IMR-90 (cell line): ENCODE measurements around the gene MRPS5. TPM values are rescaled to one million over a fixed set of nuclear protein-coding genes. Genes with fewer than 3 reads are reported as not detected.

Experiments used
- ATAC-seq: fragments of 200-7000 bp; cut with Tn5 transposase; 2 replicates; pipeline ENCODE4 v1.9.1; 2020; ENCODE audit warnings: low read depth, mild to moderate bottlenecking, moderate library complexity
- BruUV-seq: library from RNA; stranded (reverse); fragments of 400-500 nt; replicated peaks from 2 replicates; lab custom pipeline; 2021; lab: Mats Ljungman, UMichigan
- CTCF ChIA-PET: fragments of 300-600 bp; formaldehyde crosslinking; extraction: SDS; loops from one replicate; lab custom pipeline; 2021; ENCODE audit warnings: antibody characterized with exemption; lab: Yijun Ruan, JAX
- POLR2A ChIA-PET: fragments of 300-600 bp; sonication (Branson Sonifier 250); formaldehyde crosslinking; loops from one replicate; lab custom pipeline; 2022; ENCODE audit warnings: antibody characterized with exemption; ENCODE audit not compliant: unreplicated experiment; lab: Charles Lee
- DNase-seq: peaks from one replicate; pipeline ENCODE4 v3.0.0; 2013
- H2AFZ ChIP-seq: replicated peaks from 2 replicates; pipeline ENCODE3; 2013; ENCODE audit warnings: low read length, mild to moderate bottlenecking; ENCODE audit not compliant: poor library complexity
- H2AK5ac ChIP-seq: 2 replicates; pipeline ENCODE4 v1.6.1; 2013; ENCODE audit warnings: low read depth, low read length, inconsistent platforms
- H2AK9ac ChIP-seq: replicated peaks from 2 replicates; pipeline ENCODE3; 2013; ENCODE audit warnings: mild to moderate bottlenecking, low read depth, low read length, moderate library complexity; ENCODE audit not compliant: poor library complexity
- H2BK120ac ChIP-seq: 2 replicates; pipeline ENCODE4 v1.6.1; 2013; ENCODE audit warnings: low read depth, low read length, inconsistent platforms
- H2BK15ac ChIP-seq: 3 replicates; pipeline ENCODE4 v1.6.1; 2013; ENCODE audit warnings: low read depth, low read length, inconsistent platforms
- H2BK20ac ChIP-seq: 2 replicates; pipeline ENCODE4 v1.6.1; 2013; ENCODE audit warnings: low read depth, mild to moderate bottlenecking, inconsistent platforms, low read length, moderate library complexity
- H2BK5ac ChIP-seq: 2 replicates; pipeline ENCODE4 v1.6.1; 2013; ENCODE audit warnings: mild to moderate bottlenecking, low read depth, low read length, inconsistent platforms; ENCODE audit not compliant: poor library complexity, severe bottlenecking
- H3K14ac ChIP-seq: replicated peaks from 2 replicates; pipeline ENCODE4 v1.6.1; 2013; ENCODE audit warnings: low read depth, low read length, inconsistent platforms
- H3K18ac ChIP-seq: 2 replicates; pipeline ENCODE4 v1.6.1; 2013; ENCODE audit warnings: low read depth, low read length, control low read depth
- H3K23ac ChIP-seq: 2 replicates; pipeline ENCODE4 v1.6.1; 2013; ENCODE audit warnings: low read depth, low read length, inconsistent platforms
- H3K27ac ChIP-seq: 2 replicates; pipeline ENCODE4 v1.5.1; 2013; ENCODE audit warnings: mild to moderate bottlenecking, control low read depth, low read length; ENCODE audit not compliant: insufficient read depth
- H3K27me3 ChIP-seq: 2 replicates; pipeline ENCODE4 v1.6.1; 2013; ENCODE audit warnings: low read length; ENCODE audit not compliant: control insufficient read depth, insufficient read depth
- H3K36me3 ChIP-seq: 2 replicates; pipeline ENCODE4 v1.6.1; 2013; ENCODE audit warnings: low read length, mixed read lengths; ENCODE audit not compliant: control insufficient read depth, insufficient read depth
- H3K4ac ChIP-seq: 2 replicates; pipeline ENCODE4 v1.6.1; 2013; ENCODE audit warnings: low read depth, low read length, inconsistent platforms
- H3K4me1 ChIP-seq: 2 replicates; pipeline ENCODE4 v1.6.1; 2013; ENCODE audit warnings: low read length, mixed read lengths; ENCODE audit not compliant: control insufficient read depth, insufficient read depth
- H3K4me2 ChIP-seq: 2 replicates; pipeline ENCODE4 v1.6.1; 2013; ENCODE audit warnings: low read depth, mild to moderate bottlenecking, control low read depth, low read length, moderate library complexity
- H3K4me3 ChIP-seq: 2 replicates; pipeline ENCODE4 v1.5.1; 2013; ENCODE audit warnings: low read depth, mild to moderate bottlenecking, control low read depth, low read length, moderate library complexity; ENCODE audit not compliant: insufficient read depth
- H3K56ac ChIP-seq: 2 replicates; pipeline ENCODE4 v1.6.1; 2013; ENCODE audit warnings: low read length, inconsistent platforms; ENCODE audit not compliant: insufficient read depth; ENCODE audit errors: extremely low read depth
- H3K79me1 ChIP-seq, 2 experiments: 2 replicates each; pipeline ENCODE4 v1.6.1; 2013; ENCODE audit warnings: low read length in 2 of 2, inconsistent platforms in 1 of 2, low read depth in 1 of 2
- H3K9ac ChIP-seq: 2 replicates; pipeline ENCODE4 v1.6.1; 2013; ENCODE audit warnings: low read depth, low read length, control low read depth
- H3K9me1 ChIP-seq: 2 replicates; pipeline ENCODE4 v1.6.1; 2013; ENCODE audit warnings: low read length, inconsistent platforms; ENCODE audit not compliant: insufficient read depth
- H3K9me3 ChIP-seq: 2 replicates; pipeline ENCODE4 v1.6.1; 2013; ENCODE audit warnings: low read length; ENCODE audit not compliant: control insufficient read depth, insufficient read depth
- H4K20me1 ChIP-seq: 2 replicates; pipeline ENCODE4 v1.6.1; 2013; ENCODE audit warnings: low read length, inconsistent platforms; ENCODE audit not compliant: insufficient read depth
- H4K5ac ChIP-seq: 2 replicates; pipeline ENCODE4 v1.6.1; 2013; ENCODE audit warnings: mild to moderate bottlenecking, low read depth, low read length, control low read depth
- H4K8ac ChIP-seq, 2 experiments: 2 replicates each; pipeline ENCODE4 v1.6.1; 2013; ENCODE audit warnings: low read depth in 2 of 2, low read length in 2 of 2, control low read depth in 1 of 2, inconsistent platforms in 1 of 2
- H4K91ac ChIP-seq: 2 replicates; pipeline ENCODE4 v1.6.1; 2013; ENCODE audit warnings: low read depth, low read length, inconsistent platforms; ENCODE audit not compliant: insufficient read depth
- BHLHE40 ChIP-seq: fragments of 150-350 bp; IDR thresholded peaks from 2 replicates; pipeline ENCODE4 v1.6.1; 2016; ENCODE audit warnings: mild to moderate bottlenecking, low read depth, low read length
- CEBPB ChIP-seq: IDR thresholded peaks from 2 replicates; pipeline ENCODE4 v1.6.1; 2012; ENCODE audit warnings: low read depth, low read length, improper control_type of control experiment
- CHD1 ChIP-seq: IDR thresholded peaks from 2 replicates; pipeline ENCODE4 v1.6.1; 2012; ENCODE audit warnings: low read depth, low read length, improper control_type of control experiment
- FOS ChIP-seq: fragments of 150-350 bp; IDR thresholded peaks from 2 replicates; pipeline ENCODE4 v1.6.1; 2016; ENCODE audit warnings: low read depth, low read length
- MAFK ChIP-seq: IDR thresholded peaks from 2 replicates; pipeline ENCODE4 v1.6.1; 2012; ENCODE audit warnings: low read depth, low read length, improper control_type of control experiment
- MAZ ChIP-seq: IDR thresholded peaks from 2 replicates; pipeline ENCODE4 v1.6.1; 2012; ENCODE audit warnings: low read depth, mild to moderate bottlenecking, low read length, improper control_type of control experiment, moderate library complexity, borderline replicate concordance
- MXI1 ChIP-seq: IDR thresholded peaks from 2 replicates; pipeline ENCODE4 v1.6.1; 2012; ENCODE audit warnings: low read depth, mild to moderate bottlenecking, low read length, moderate library complexity, borderline replicate concordance
- NFE2L2 ChIP-seq: fragments of 150-350 bp; IDR thresholded peaks from 2 replicates; pipeline ENCODE4 v1.6.1; 2016; ENCODE audit warnings: low read depth, mild to moderate bottlenecking, low read length
- POLR2A ChIP-seq: IDR thresholded peaks from 2 replicates; pipeline ENCODE4 v1.6.1; 2012; ENCODE audit warnings: mild to moderate bottlenecking, low read depth, low read length
- RAD21 ChIP-seq: IDR thresholded peaks from 2 replicates; pipeline ENCODE4 v1.6.1; 2012; ENCODE audit warnings: low read length, improper control_type of control experiment
- RCOR1 ChIP-seq: IDR thresholded peaks from 2 replicates; pipeline ENCODE4 v1.6.1; 2012; ENCODE audit warnings: mild to moderate bottlenecking, low read length, improper control_type of control experiment; ENCODE audit not compliant: insufficient replicate concordance
- RFX5 ChIP-seq: IDR thresholded peaks from 2 replicates; pipeline ENCODE4 v1.8.0; 2012; ENCODE audit warnings: low read depth, mild to moderate bottlenecking, low read length, moderate library complexity
- SMC3 ChIP-seq: fragments of 150-350 bp; IDR thresholded peaks from 2 replicates; pipeline ENCODE4 v1.6.1; 2016; ENCODE audit warnings: low read depth, mild to moderate bottlenecking, antibody characterized with exemption, low read length, moderate library complexity
- WGBS, 2 experiments: methylation state at CpG; one replicate each; pipeline versions ENCODE4 v1.1.5 to v1.1.7; 2013; ENCODE audit warnings: missing lambda C conversion rate in 2 of 2; ENCODE audit not compliant: insufficient read length in 1 of 2; ENCODE audit errors: extremely low coverage in 2 of 2; 5-methylcytosine and 5-hydroxymethylcytosine counted together
- dilution Hi-C: fragments of 300-500 bp; cut with HindIII; formaldehyde crosslinking; loops from one replicate; pipeline ENCODE4 v1.14.3; 2018; ENCODE audit warnings: low sequenced_read_pairs; ENCODE audit not compliant: unreplicated experiment
- in situ Hi-C: fragments of 300-500 bp; cut with MboI; formaldehyde crosslinking; loops from 3 replicates; pipeline ENCODE4 v1.14.3; 2019; ENCODE audit warnings: low sequenced_read_pairs, inconsistent platforms, mixed read lengths
- intact Hi-C: fragments of 100-400 bp; cut with micrococcal nuclease; formaldehyde crosslinking; loops from 2 replicates; pipeline ENCODE4 v1.10.0; 2022
- polyA plus RNA-seq, 3 experiments: library from polyadenylated mRNA; depleted of rRNA; stranded (reverse); fragments of >200 nt; gene quantifications; 2 replicates each; pipeline ENCODE4 v1.2.3, GENCODE V29; 2012; ENCODE audit warnings: low replicate concordance in 1 of 3
- total RNA-seq: library from RNA; depleted of rRNA; stranded (reverse); fragments of >200 nt; gene quantifications from 2 replicates; pipeline ENCODE4 v1.2.3, GENCODE V29; 2012
- TF ChIP-seq, protein P1 (sequence below): fragments of 150-350 bp; IDR thresholded peaks from 2 replicates; pipeline ENCODE4 v1.6.1; 2016; ENCODE audit warnings: low read depth, mild to moderate bottlenecking, low read length, moderate library complexity, borderline replicate concordance
- TF ChIP-seq, protein P2 (sequence below): conservative IDR thresholded peaks from 2 replicates; pipeline ENCODE4 v1.5.1; 2012; ENCODE audit warnings: mild to moderate bottlenecking, low read depth, low read length, improper control_type of control experiment
- TF ChIP-seq, protein P3 (sequence below): fragments of 150-350 bp; IDR thresholded peaks from 2 replicates; pipeline ENCODE4 v1.6.1; 2017; ENCODE audit warnings: mild to moderate bottlenecking, antibody characterized with exemption, low read length, low read depth

The MRPS5 gene
- total and polyA plus RNA-seq, 2 of the 4 experiments (the other 2 are of a cell fraction), result 27.6 to 44.1 TPM

- peaks cover 4 to 6% of the 10 kb centered on the region in 2 experiments; a peak in 1 of 4 replicates for H3K79me1 ChIP-seq
- H3K9ac ChIP-seq, result no peak overlapping the region
- H4K91ac ChIP-seq, result no peak overlapping the region
- ChIA-PET POLR2A (no interaction called here), CTCF (no interaction called here)
- no peaks in the 10 kb centered on the region for H4K20me1 ChIP-seq
- WGBS, 2 experiments, result no CpG with 5 or more reads among the region's 8 CpGs
- no peaks in the 10 kb centered on the region for H3K4me1 ChIP-seq
- H3K36me3 ChIP-seq, result peaks cover 45% of the 10 kb centered on the region
- no peak overlapping the region for H3K27ac ChIP-seq
- no peak overlapping the region for H3K4me2 ChIP-seq
- dilution Hi-C loops (no loop called here), in situ Hi-C loops (no loop called here), intact Hi-C loops (no loop called here)
- H2AK9ac ChIP-seq, result no peak overlapping the region
- H3K9me3 ChIP-seq, result no peaks in the 10 kb centered on the region
- H2BK15ac ChIP-seq, result no peak overlapping the region
- H3K14ac ChIP-seq, result no peak overlapping the region
- no peak for ATAC-seq
- no peak overlapping the region for H3K18ac ChIP-seq
- no peak overlapping the region for H3K56ac ChIP-seq
- H4K8ac ChIP-seq, result no peak overlapping the region
- H2AFZ ChIP-seq, result no peak overlapping the region
- H2BK120ac ChIP-seq, result no peak overlapping the region
- H2AK5ac ChIP-seq, result no peak overlapping the region
- H3K4ac ChIP-seq, result no peak overlapping the region
- DNase-seq, result no peak
- BruUV-seq, result no TSS peak
- H4K5ac ChIP-seq, result no peak overlapping the region
- H3K23ac ChIP-seq, result no peak overlapping the region
- no peaks in the 10 kb centered on the region for H3K27me3 ChIP-seq
- H2BK5ac ChIP-seq, result no peak overlapping the region
- TF ChIP-seq POLR2A (no peak), CEBPB (no peak), CHD1 (no peak), MAZ (no peak), MAFK (no peak), RFX5 (no peak), RCOR1 (no peak), RAD21 (no peak), FOS (no peak), BHLHE40 (no peak), NFE2L2 (no peak), MXI1 (no peak), SMC3 (no peak)
- TF ChIP-seq, protein P1, sequence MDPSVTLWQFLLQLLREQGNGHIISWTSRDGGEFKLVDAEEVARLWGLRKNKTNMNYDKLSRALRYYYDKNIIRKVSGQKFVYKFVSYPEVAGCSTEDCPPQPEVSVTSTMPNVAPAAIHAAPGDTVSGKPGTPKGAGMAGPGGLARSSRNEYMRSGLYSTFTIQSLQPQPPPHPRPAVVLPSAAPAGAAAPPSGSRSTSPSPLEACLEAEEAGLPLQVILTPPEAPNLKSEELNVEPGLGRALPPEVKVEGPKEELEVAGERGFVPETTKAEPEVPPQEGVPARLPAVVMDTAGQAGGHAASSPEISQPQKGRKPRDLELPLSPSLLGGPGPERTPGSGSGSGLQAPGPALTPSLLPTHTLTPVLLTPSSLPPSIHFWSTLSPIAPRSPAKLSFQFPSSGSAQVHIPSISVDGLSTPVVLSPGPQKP, result no peak
- TF ChIP-seq, protein P2, sequence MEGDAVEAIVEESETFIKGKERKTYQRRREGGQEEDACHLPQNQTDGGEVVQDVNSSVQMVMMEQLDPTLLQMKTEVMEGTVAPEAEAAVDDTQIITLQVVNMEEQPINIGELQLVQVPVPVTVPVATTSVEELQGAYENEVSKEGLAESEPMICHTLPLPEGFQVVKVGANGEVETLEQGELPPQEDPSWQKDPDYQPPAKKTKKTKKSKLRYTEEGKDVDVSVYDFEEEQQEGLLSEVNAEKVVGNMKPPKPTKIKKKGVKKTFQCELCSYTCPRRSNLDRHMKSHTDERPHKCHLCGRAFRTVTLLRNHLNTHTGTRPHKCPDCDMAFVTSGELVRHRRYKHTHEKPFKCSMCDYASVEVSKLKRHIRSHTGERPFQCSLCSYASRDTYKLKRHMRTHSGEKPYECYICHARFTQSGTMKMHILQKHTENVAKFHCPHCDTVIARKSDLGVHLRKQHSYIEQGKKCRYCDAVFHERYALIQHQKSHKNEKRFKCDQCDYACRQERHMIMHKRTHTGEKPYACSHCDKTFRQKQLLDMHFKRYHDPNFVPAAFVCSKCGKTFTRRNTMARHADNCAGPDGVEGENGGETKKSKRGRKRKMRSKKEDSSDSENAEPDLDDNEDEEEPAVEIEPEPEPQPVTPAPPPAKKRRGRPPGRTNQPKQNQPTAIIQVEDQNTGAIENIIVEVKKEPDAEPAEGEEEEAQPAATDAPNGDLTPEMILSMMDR, result no peak
- TF ChIP-seq, protein P3, sequence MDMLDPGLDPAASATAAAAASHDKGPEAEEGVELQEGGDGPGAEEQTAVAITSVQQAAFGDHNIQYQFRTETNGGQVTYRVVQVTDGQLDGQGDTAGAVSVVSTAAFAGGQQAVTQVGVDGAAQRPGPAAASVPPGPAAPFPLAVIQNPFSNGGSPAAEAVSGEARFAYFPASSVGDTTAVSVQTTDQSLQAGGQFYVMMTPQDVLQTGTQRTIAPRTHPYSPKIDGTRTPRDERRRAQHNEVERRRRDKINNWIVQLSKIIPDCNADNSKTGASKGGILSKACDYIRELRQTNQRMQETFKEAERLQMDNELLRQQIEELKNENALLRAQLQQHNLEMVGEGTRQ, result no peak
- no peak overlapping the region for H3K4me3 ChIP-seq
- no peak overlapping the region for H2BK20ac ChIP-seq
- H3K9me1 ChIP-seq, result no peaks in the 10 kb centered on the region
Measured at GRCh38 chr2:95104606-95105005, 17.0 kb downstream of the MRPS5 start.
